ENCODE data around the gene ACSF3.

- TF ChIP-seq GATA3 (IDR thresholded peaks at IDR 0.05; ENCODE audit: low read depth, low read length) (no peak), GATA2 (IDR thresholded peaks at IDR 0.05; ENCODE audit: low read depth, low read length) (no peak)
Measured at GRCh38 chr16:89103781-89104180, 10.1 kb downstream of the ACSF3 start.

All from SH-SY5Y (cell line).